Iris pigment epithelial cell (primary cell): ENCODE data around the gene FARS2.
"Not testable (repeated sequence)": the region's sequence is repeated elsewhere in the genome, so short reads cannot be mapped to it uniquely, and the experiment has no call there.

Experiments
- DNase-seq: peaks from one replicate; pipeline ENCODE4 v3.0.0-alpha.2; 2011; ENCODE audit warnings: low read depth

FARS2 gene

GRCh38 chr6:5667737-5668136, 406.4 kb downstream of the FARS2 start:
- DNase-seq: no peak

GRCh38 chr6:5670381-5670780, 409.1 kb downstream of the FARS2 start:
- DNase-seq: no peak

- peak; percentile 89 for DNase-seq
Measured at GRCh38 chr6:5670811-5671561, 409.7 kb downstream of the FARS2 start.

GRCh38 chr6:5671601-5672559, 410.6 kb downstream of the FARS2 start:
- DNase-seq: peak; percentile 25

GRCh38 chr6:5672581-5673011, 411.3 kb downstream of the FARS2 start:
- peak; percentile 93 for DNase-seq

GRCh38 chr6:5673019-5673790, 411.9 kb downstream of the FARS2 start:
- DNase-seq: no peak

GRCh38 chr6:5674141-5674540, 412.8 kb downstream of the FARS2 start:
- peak; percentile 22 for DNase-seq

GRCh38 chr6:5674721-5675120, 413.4 kb downstream of the FARS2 start:
- no peak for DNase-seq

- no peak for DNase-seq
Measured at GRCh38 chr6:5676701-5677100, 415.4 kb downstream of the FARS2 start.

GRCh38 chr6:5677219-5678000, 416.1 kb downstream of the FARS2 start:
- DNase-seq: peak; percentile 11

GRCh38 chr6:5679270-5679669, 418.0 kb downstream of the FARS2 start:
- DNase-seq: no peak

GRCh38 chr6:5679691-5680090, 418.4 kb downstream of the FARS2 start:
- DNase-seq: no peak

GRCh38 chr6:5680095-5680494, 418.8 kb downstream of the FARS2 start:
- DNase-seq: no peak

- DNase-seq: no peak
Measured at GRCh38 chr6:5681480-5681879, 420.2 kb downstream of the FARS2 start.

GRCh38 chr6:5682530-5682929, 421.2 kb downstream of the FARS2 start:
- DNase-seq: no peak

GRCh38 chr6:5683747-5684146, 422.4 kb downstream of the FARS2 start:
- DNase-seq: not testable (repeated sequence)

GRCh38 chr6:5684320-5685053, 423.2 kb downstream of the FARS2 start:
- DNase-seq: peak; percentile 34

- DNase-seq: no peak
Measured at GRCh38 chr6:5693225-5694145, 432.2 kb downstream of the FARS2 start.
